ENCODE measurements around the gene TRMU.
"Not testable (repeated sequence)": the region's sequence is repeated elsewhere in the genome, so short reads cannot be mapped to it uniquely, and the experiment has no call there.

TRMU gene

GRCh38 chr22:46390105-46390651 is 54.7 kb downstream of the TRMU start:
- H3K4me1 Mint-ChIP-seq (ENCODE audit: low read depth in 2 of 2), result peaks cover 5 to 7% of the 10 kb centered on the region in 2 donors
- peaks cover 3% of the 10 kb centered on the region for H3K36me3 Mint-ChIP-seq (ENCODE audit: insufficient read depth)
- ATAC-seq (replicated peaks), result no peak
- no peak overlapping the region for H3K27ac Mint-ChIP-seq
- H3K27me3 Mint-ChIP-seq, result peaks cover 14 to 32% of the 10 kb centered on the region in 2 donors
- H3K4me3 Mint-ChIP-seq, result no peak overlapping the region
- no peak for DNase-seq
- H3K9me3 Mint-ChIP-seq, result no peaks in the 10 kb centered on the region

- Mint-ChIP-seq H3K36me3 (ENCODE audit: insufficient read depth) (peaks cover 3% of the 10 kb centered on the region), H3K27ac (no peak overlapping the region), H3K4me1 (ENCODE audit: low read depth in 2 of 2) (peaks cover 5 to 9% of the 10 kb centered on the region in 2 donors), H3K9me3 (no peaks in the 10 kb centered on the region), H3K27me3 (peaks cover 19 to 32% of the 10 kb centered on the region in 2 donors), H3K4me3 (no peak overlapping the region)
- DNase-seq (no peak), ATAC-seq (replicated peaks) (no peak)
Measured at GRCh38 chr22:46390652-46391301, 55.3 kb downstream of the TRMU start.

- no peak overlapping the region for H3K4me3 Mint-ChIP-seq
- DNase-seq, result no peak
- H3K9me3 Mint-ChIP-seq, result no peaks in the 10 kb centered on the region
- H3K27ac Mint-ChIP-seq, result no peak overlapping the region
- H3K36me3 Mint-ChIP-seq (ENCODE audit: insufficient read depth), result no peaks in the 10 kb centered on the region
- H3K4me1 Mint-ChIP-seq (ENCODE audit: low read depth in 2 of 2), result peaks cover 5 to 9% of the 10 kb centered on the region in 2 donors
- ATAC-seq (replicated peaks), result no peak
- H3K27me3 Mint-ChIP-seq, result peaks cover 19 to 32% of the 10 kb centered on the region in 2 donors
Measured at GRCh38 chr22:46391486-46392136, 56.1 kb downstream of the TRMU start.

DNA sequence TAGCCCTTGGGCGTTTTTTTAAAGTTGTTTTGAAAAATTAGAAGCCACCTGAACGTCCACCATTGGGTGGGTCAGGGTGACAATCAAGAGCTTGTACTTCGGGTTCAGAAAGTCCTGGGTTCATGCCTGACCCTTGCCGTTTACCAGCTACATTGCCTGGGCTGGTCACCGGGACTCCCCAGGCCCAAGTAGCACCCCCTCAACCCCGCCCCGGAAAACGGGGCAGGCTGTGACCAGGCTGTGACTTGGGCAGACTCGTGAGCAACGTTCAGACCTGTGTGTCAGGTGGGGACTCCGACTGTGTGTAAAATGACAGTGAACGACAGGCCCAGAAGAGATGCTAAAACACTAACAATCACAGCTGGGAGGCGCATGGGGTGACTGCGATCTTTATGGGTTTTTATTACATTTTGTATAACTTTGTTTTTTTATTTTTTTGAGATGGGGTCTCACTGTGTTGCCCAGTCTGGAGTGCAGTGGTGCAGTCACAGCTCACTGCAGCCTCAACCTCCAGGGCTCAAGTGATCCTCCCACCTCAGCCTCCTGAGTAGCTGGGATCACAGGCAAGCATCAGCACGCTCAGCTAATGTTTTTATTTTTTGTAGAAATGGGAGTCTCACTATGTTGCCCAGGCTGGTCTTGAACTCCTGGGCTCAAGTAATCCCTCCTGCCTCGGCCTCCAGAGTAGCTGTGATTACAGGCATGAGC is 56.8 kb downstream of the TRMU start:
- Mint-ChIP-seq H3K36me3 (ENCODE audit: insufficient read depth) (no peaks in the 10 kb centered on the region), H3K27ac (no peak overlapping the region), H3K9me3 (no peaks in the 10 kb centered on the region), H3K4me1 (ENCODE audit: low read depth in 2 of 2) (peaks cover 5 to 9% of the 10 kb centered on the region in 2 donors), H3K4me3 (no peak overlapping the region), H3K27me3 (peaks cover 19 to 32% of the 10 kb centered on the region in 2 donors)
- DNase-seq, result no peak
- no peak for ATAC-seq (replicated peaks)

DNA sequence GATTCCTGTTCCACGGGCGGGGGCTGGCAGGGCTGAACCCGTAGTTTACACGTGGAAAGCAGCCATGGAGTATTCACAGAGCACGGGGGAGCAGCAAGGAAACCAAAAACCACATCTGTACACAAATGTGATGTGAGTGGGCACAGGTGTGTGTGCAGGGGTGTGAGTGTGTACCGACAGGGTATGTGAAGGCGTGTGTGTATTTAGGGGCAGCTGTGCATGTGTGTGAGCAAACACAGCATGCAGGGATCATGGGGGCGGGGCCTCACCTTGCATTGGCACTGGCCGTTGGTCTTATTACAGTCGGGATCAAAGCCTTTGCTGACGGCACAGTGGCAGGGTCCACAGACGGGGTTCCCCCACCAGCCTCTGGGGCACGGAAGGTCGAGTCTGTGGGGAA is 58.4 kb downstream of the TRMU start:
- peaks cover 19 to 32% of the 10 kb centered on the region in 2 donors for H3K27me3 Mint-ChIP-seq
- peak overlapping the region in 1 of 2 donors; percentile 67 for H3K27ac Mint-ChIP-seq
- peak; percentile 54 for ATAC-seq (replicated peaks)
- no peaks in the 10 kb centered on the region for H3K9me3 Mint-ChIP-seq
- peaks cover 5 to 9% of the 10 kb centered on the region in 2 donors for H3K4me1 Mint-ChIP-seq (ENCODE audit: low read depth in 2 of 2)
- H3K36me3 Mint-ChIP-seq (ENCODE audit: insufficient read depth), result no peaks in the 10 kb centered on the region
- H3K4me3 Mint-ChIP-seq, result peak overlapping the region; percentile 11 to 50
- no peak for DNase-seq

GRCh38 chr22:46394622-46395021 is 59.1 kb downstream of the TRMU start:
- no peak for DNase-seq
- Mint-ChIP-seq H3K27me3 (peaks cover 17 to 32% of the 10 kb centered on the region in 2 donors), H3K4me3 (no peak overlapping the region), H3K27ac (no peak overlapping the region), H3K4me1 (ENCODE audit: low read depth in 2 of 2) (peaks cover 5 to 13% of the 10 kb centered on the region in 2 donors), H3K9me3 (no peaks in the 10 kb centered on the region), H3K36me3 (ENCODE audit: insufficient read depth) (no peaks in the 10 kb centered on the region)
- ATAC-seq (replicated peaks), result no peak

GRCh38 chr22:46395145-46395544 is 59.6 kb downstream of the TRMU start:
- Mint-ChIP-seq H3K27me3 (peaks cover 12 to 32% of the 10 kb centered on the region in 2 donors), H3K9me3 (no peaks in the 10 kb centered on the region), H3K4me3 (no peak overlapping the region), H3K27ac (no peak overlapping the region), H3K36me3 (ENCODE audit: insufficient read depth) (no peaks in the 10 kb centered on the region), H3K4me1 (ENCODE audit: low read depth in 2 of 2) (peaks cover 5 to 13% of the 10 kb centered on the region in 2 donors)
- DNase-seq, result no peak
- no peak for ATAC-seq (replicated peaks)

DNA sequence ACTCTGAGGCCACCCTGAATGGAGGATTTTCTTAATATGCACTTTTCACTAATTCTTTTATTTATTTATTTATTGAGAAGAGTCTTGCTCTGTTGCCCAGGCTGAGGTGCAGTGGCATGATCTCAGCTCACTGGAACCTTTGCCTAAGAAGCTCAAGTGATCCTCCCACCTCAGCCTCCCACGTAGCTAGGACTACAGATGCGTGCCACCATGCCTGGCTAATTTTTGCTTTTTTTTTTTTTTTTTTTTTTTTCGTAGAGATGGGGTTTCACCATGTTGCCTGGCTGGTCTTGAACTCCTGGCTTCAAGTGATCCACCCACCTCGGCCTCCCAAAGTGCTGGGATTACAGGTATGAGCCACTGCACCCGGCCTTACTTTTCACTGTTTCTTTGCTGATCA is 61.5 kb downstream of the TRMU start:
- H3K36me3 Mint-ChIP-seq (ENCODE audit: insufficient read depth); H3K9me3 Mint-ChIP-seq; ATAC-seq (replicated peaks); H3K4me3 Mint-ChIP-seq; H3K27ac Mint-ChIP-seq; DNase-seq: not testable (repeated sequence)
- peaks cover 10 to 19% of the 10 kb centered on the region in 2 donors for H3K27me3 Mint-ChIP-seq
- peaks cover 5 to 13% of the 10 kb centered on the region in 2 donors for H3K4me1 Mint-ChIP-seq (ENCODE audit: low read depth in 2 of 2)

DNA sequence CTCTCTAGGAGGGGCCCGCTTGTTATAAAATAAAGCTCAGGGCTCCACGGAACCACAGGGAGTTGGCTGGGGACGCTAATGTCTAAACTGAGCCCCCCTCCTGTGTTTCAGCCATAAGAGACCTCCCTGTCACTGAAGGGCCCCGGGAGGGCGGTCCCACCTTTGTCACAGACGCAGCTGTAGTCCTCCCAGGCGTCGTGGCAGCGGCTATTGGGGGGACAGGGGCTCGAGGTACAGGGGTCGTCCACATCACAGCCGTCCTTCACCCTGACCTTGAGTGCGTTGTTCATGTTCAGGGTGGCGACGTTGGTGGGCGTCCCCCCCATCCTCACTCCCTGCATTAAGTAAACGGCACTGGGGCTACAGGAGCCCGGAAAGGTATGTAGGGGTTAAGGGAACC is 62.0 kb downstream of the TRMU start:
- Mint-ChIP-seq H3K36me3 (ENCODE audit: insufficient read depth) (no peaks in the 10 kb centered on the region), H3K4me3 (no peak overlapping the region)

GRCh38 chr22:46397951-46398350 is 62.4 kb downstream of the TRMU start:
- DNase-seq (no peak), ATAC-seq (replicated peaks) (no peak)
- Mint-ChIP-seq H3K27ac (peak overlapping the region in 1 of 2 donors; percentile 20), H3K27me3 (peaks cover 10% of the 10 kb centered on the region in 2 donors), H3K4me1 (ENCODE audit: low read depth in 2 of 2) (peaks cover 12 to 22% of the 10 kb centered on the region in 2 donors), H3K36me3 (ENCODE audit: insufficient read depth) (peaks cover 4% of the 10 kb centered on the region), H3K9me3 (no peaks in the 10 kb centered on the region), H3K4me3 (no peak overlapping the region)

More for the DNA sequence above, 62.0 kb downstream of the TRMU start:
- H3K9me3 Mint-ChIP-seq, result no peaks in the 10 kb centered on the region
- ATAC-seq (replicated peaks) (no peak), DNase-seq (no peak)
- H3K4me1 Mint-ChIP-seq (ENCODE audit: low read depth in 2 of 2), result peaks cover 8 to 18% of the 10 kb centered on the region in 2 donors
- peaks cover 10 to 14% of the 10 kb centered on the region in 2 donors for H3K27me3 Mint-ChIP-seq
- H3K27ac Mint-ChIP-seq, result peak overlapping the region in 1 of 2 donors; percentile 20

- no peak overlapping the region for H3K4me3 Mint-ChIP-seq
- H3K27ac Mint-ChIP-seq, result peak overlapping the region in 1 of 2 donors; percentile 33
Measured at GRCh38 chr22:46399251-46400024, 63.9 kb downstream of the TRMU start.

GRCh38 chr22:46401370-46401769 is 65.9 kb downstream of the TRMU start:
- ATAC-seq (replicated peaks) (no peak), DNase-seq (no peak)
- Mint-ChIP-seq H3K27ac (no peak overlapping the region), H3K27me3 (no peaks in the 10 kb centered on the region), H3K9me3 (no peaks in the 10 kb centered on the region), H3K36me3 (ENCODE audit: insufficient read depth) (peaks cover 16% of the 10 kb centered on the region), H3K4me1 (ENCODE audit: low read depth in 2 of 2) (peaks cover 22 to 27% of the 10 kb centered on the region in 2 donors), H3K4me3 (no peak overlapping the region)

More at GRCh38 chr22:46399251-46400024, 63.9 kb downstream of the TRMU start:
- DNase-seq (no peak), ATAC-seq (replicated peaks) (peak; percentile 18)
- peaks cover 23 to 24% of the 10 kb centered on the region in 2 donors for H3K4me1 Mint-ChIP-seq (ENCODE audit: low read depth in 2 of 2)
- no peaks in the 10 kb centered on the region for H3K9me3 Mint-ChIP-seq
- peaks cover 16% of the 10 kb centered on the region for H3K36me3 Mint-ChIP-seq (ENCODE audit: insufficient read depth)
- peaks cover 0 to 6% of the 10 kb centered on the region in 2 donors for H3K27me3 Mint-ChIP-seq

GRCh38 chr22:46402505-46402904 is 67.0 kb downstream of the TRMU start:
- H3K27me3 Mint-ChIP-seq, result peaks cover 0 to 4% of the 10 kb centered on the region in 2 donors
- peak overlapping the region; percentile 20 to 51 for H3K4me3 Mint-ChIP-seq
- peaks cover 22 to 27% of the 10 kb centered on the region in 2 donors for H3K4me1 Mint-ChIP-seq (ENCODE audit: low read depth in 2 of 2)
- H3K9me3 Mint-ChIP-seq, result no peaks in the 10 kb centered on the region
- peaks cover 16% of the 10 kb centered on the region for H3K36me3 Mint-ChIP-seq (ENCODE audit: insufficient read depth)
- no peak for DNase-seq
- ATAC-seq (replicated peaks), result peak; percentile 60
- peak overlapping the region; percentile 53 to 78 for H3K27ac Mint-ChIP-seq
